GM18909 (cell line): ENCODE results near the gene GGTLC1.
A peak's percentile ranks its signal among the peaks of the same experiment; 100 is the strongest.
"Not testable (repeated sequence)": the region's sequence is repeated elsewhere in the genome, so short reads cannot be mapped to it uniquely, and the experiment has no call there.

Experiments
- ATAC-seq: cut with Tn5 transposase; IDR thresholded peaks from one replicate; pipeline ENCODE4 v1.9.1; 2021; ENCODE audit warnings: mild to moderate bottlenecking; ENCODE audit not compliant: unreplicated experiment, poor library complexity

The GGTLC1 gene

DNA sequence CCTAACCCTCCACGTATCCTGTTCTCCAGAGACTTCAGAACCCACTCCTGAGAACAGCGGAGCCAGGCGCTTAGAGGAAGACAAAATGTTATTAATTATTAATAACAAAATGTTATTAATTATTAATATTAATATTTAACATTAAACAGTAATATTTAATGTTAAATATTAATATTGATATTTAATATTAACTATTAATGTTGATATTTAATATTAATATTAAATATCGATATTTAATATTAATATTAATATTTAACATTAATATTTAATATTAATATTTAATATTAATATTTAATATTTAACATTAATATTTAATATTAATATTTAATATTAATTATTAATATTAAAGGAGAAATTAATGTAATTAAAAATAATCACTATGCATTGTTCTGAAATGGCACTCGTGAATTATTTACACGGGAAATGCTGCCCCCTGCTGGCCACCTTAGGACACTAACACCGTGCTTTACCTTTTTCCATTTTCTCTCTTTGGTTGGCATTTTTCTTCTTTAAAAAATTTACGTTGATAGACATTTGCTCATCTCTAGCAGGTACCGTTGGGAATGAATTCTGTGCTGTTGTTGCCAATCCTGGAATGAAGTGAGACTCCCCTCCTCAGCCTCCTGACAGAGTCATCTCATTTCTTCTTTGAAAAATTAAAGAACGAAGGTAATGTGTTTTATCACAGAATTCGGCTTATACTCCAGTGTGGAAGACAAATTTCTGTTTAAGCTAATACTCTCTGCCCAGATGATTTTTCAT, 7.5 kb upstream of the GGTLC1 start:
- peak; percentile 55 for ATAC-seq

DNA sequence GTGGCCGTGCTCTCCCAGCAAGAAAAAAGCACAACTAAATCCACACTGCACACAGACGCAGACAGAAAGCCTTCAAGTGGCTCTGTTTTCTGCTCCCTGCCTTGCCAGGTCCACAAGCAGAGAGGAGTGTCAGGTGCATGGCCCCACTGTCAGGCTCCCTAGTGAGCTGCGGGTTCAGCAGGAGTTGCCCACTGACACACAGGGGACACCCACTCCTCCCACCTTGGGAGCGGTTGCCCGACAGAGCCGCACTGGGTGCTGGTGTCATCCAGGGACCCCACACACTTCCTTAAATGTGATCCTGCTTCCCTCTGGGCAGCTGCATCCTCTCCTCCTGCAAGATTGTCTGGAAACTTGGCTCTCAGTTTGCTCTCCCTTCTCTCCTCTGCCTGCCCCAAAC, 6.7 kb upstream of the GGTLC1 start:
- ATAC-seq = not testable (repeated sequence)

DNA sequence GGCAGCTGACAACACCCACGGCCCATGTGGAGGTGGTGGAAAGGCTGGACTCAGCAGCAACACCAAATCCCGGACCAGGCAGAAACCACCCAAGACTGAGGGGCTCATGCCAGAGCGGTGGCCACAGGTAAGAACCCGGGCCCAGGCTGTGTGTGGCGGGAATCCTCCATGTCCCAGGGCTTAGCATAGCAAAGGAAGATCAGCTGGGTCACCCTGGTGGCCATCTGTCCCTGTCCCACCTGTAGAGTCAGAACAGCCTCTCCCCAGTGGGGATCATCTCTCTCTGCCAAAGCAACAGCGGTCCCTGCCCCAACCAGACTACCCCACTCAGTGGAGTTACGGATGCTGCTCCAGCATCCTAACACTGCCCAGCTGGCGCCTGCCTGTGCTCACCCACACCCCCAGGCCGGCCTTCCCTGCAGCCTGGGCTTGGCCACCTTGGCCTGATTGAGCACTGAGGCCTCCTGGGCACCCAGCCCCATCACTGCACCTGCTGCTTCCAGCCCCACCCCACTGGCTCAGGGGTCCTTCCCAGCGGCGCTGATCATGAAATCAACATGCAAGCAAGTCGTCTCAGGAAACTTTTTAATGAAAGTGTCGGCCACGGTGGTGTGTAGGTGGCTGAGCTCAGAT, 5.5 kb upstream of the GGTLC1 start:
- ATAC-seq = not testable (repeated sequence)

DNA sequence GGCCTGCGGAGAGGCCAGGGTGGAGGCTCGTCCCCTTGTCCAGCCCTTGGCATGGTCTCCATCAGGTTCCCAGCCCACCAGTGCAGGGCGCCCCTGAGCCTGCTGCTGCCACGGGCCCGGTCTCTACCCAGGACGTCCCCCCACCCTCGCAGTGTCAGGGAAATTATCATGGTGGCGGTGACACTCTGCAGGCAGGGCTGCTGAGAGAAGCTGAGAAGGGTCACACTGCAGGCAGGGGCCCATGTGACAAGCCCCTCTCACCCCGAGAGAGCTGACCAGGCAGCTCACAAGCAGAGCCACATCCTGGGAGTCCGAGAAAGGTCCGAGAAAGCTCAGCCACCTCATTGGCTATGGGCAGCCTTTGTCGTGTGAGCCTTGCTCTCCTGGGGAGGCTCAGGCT, 4.9 kb upstream of the GGTLC1 start:
- ATAC-seq = not testable (repeated sequence)

DNA sequence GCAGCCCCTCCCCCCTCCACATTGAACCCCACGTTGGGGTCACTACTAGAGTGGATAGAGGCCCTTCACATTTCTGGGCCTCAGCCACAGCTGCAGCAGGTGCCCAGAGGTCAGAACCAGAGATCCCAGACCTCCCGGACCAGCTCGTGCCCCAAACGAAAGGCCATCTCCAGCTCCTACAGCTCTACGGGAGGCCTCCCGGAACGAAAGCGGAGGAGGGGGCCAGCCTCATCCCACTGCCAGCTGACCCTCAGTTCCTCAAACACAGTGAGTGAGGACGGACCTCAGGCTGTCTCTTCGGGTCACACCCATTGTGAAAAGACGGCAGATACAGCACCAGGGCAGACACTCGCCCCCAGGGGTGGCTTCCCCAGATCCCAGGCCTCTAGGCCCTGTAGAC, 1.7 kb upstream of the GGTLC1 start:
- not testable (repeated sequence) for ATAC-seq

DNA sequence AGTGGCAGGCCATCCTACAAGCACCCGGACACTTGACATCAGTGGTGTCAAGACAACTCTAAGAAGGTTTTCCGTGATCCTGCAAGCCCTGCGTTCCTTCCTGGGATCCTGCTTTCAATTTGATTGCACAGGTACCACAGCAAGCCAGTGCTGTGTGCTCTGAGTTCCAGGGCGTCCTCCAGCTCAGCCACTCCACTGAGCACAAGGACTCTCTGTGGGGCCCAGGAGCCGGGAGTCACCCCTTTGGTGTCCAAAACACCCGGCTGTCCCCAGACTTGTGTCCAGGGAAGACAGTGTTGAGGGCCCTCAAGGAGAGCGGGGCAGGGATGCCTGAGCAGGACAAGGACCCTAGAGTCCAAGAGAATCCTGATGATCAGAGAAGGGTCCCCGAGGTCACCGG, 387 bp upstream of the GGTLC1 start:
- not testable (repeated sequence) for ATAC-seq

DNA sequence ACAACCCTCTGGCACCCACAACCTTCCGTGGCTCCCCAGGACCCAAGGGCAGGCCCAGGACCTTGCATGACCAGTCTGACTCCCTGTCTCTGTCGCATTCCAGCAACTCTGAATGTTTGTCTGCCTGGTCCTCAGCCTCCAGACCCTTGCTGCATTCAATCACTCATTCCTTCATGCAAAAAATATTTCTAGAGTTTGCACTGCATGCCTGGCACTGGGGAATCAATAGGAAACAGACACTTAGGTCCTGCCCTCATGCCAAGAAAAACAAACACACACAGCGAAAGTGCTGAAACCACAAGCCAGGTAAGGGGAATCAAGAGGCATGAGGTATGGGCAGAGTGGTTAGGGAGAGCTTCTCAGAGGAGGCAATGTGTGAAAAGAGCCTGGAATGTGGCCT, 1.9 kb downstream of the GGTLC1 start:
- ATAC-seq = not testable (repeated sequence)

DNA sequence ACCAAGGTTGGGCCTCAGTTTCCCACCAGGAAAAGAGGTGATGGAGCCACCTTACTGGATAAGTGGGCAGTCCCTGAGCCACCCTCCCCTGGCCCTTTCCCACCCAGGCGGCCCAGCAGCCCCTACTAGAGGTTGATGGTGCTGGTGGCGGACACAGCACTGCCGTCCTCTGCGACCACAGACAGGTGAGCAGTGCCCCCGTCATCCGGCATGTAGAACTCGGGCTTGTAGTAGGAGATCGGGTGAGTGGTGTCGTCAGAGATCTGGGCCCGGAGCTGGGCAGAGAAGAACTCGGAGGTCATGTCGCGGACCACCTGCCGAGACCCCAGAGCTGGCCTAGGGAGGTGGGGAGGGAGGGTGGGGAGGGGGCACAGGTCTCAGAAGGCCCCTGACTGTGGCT, 2.3 kb downstream of the GGTLC1 start:
- not testable (repeated sequence) for ATAC-seq

DNA sequence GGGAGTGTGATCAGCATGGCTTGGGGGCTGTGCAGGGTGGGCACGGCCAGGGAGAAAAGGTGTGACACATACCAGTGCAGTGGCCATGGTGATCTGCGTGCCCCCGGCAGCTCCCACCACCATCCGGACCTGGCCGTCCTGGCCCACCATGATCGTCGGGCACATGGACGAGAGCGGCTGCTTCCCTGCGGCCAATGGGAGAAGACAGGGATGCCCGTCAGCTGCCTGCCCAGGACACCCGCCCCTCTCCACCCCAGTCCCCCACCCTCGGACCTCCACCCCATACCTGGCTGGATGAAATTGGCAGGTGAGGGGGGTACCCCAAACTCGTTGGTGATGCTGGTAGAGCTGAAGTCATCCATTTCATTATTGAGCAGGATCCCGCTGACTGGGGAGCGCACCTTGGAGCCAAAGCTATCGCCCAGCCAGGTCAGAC, 2.8 kb downstream of the GGTLC1 start:
- not testable (repeated sequence) for ATAC-seq

DNA sequence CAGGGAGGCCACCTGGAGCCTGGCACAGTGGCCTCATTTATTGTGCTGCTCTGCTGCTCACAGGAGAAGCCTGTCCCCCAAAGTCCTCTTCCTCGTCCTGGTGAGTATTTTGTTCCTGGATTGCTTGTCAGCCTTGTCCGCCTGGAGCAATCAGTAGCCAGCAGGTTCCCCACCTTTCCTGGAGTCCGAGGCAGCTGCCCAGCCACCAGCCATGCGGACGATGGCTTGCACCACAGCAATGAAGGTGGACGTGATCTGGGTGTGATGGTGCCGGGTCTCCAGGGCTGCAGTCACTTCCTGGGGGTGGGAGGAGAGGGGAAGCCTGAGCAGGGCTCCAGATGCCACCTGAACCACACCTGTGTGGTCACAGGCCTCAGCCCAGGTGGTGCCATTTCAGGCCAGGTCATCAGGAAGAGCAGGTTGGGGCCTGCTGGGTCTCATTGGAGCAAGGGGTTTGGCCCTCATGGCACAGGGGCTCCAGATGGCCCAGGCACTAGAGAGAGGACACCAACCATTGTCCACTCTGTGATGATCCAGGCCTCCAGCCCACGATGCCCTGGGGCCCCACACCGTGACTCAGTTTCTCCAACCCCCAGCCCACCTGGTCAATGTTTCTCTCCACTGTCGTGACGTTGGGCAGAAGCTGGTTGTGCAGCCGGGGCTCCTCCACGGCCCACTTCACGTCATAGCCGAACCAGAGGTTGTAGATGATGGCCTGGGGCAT, 3.4 kb downstream of the GGTLC1 start:
- ATAC-seq = not testable (repeated sequence)

DNA sequence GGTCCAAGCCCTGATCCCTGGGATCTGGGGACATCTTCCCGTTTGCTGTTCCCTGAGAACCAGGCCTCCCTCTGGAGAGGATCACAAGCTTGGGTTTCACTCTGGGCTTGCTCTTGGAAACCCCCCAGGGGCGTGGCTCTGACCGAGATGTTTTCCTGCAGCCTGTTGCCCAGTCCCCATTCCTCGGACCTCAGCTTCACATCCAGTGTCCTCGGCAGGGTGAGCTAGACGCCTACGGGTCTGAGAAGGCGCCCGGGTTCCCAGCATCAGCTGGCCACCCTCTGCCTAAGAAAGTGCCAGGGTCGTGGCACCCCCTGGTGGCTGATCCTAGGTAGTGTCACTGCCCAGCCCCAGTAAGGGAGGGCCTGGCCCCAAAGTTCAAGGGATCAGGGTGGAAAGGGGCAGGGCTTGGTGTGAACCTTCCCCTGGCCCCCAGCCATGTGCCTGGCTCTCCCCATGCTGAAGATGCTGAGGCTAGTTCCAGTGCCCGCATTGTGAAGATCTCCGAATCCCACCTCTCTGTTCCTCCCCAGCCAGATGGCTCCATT, 4.0 kb downstream of the GGTLC1 start:
- not testable (repeated sequence) for ATAC-seq

DNA sequence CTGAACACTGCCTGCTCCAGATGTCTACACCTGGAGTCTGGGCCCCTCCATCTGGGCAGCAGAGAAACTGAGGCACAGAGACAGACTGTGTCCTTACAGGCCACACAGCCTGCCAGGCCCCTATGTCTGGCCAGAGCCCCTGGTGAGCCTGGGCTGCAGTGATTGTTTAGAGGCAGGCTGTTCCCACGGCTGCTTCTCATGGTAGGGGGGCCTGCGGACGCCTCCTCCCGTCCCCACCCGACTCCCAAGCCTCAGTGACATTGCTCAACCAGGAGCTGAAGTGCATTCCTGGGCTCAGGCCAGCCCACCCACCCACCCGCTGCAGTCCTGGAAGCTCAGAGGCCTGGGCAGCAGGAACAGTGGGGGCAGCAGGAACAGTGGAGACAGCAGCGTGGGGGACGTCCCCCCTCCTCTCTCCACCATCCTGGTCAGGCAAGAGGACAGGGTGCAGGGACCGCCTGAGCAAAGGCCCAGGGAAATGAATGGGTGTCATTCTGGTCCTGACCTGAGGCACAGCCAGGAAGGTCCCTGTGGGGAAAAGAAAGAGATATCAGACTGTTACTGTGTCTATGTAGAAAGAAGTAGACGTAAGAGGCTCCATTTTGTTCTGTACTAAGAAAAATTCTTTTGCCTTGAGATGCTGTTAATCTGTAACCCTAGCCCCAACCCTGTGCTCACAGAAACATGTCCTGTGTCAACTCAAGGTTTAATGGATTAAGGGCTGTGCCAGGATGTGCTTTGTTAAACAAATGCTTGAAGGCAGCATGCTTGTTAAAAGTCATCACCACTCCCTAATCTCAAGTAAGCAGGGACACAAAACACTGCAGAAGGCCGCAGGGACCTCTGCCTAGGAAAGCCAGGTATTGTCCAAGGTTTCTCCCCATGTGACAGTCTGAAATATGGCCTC, 6.2 kb downstream of the GGTLC1 start:
- not testable (repeated sequence) for ATAC-seq

DNA sequence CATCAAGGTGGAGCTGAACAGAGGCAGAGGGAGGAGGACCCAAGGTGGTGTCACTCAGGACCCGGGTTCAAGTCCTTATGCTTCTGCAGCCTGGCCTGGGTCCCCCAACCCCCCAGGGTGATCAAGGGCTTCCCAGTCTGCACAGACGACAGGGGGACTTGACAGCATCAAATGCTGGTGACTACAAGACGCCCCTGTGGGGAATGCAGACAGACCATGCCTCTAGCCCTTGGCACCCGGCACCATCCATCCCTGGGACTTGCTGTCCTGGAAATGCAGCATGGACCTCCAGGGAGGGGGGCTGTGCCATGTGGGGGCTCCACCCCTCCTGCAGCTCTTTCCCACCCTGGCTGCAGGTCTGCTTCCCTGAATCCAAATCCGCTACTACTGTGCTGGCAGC, 7.1 kb downstream of the GGTLC1 start:
- not testable (repeated sequence) for ATAC-seq

DNA sequence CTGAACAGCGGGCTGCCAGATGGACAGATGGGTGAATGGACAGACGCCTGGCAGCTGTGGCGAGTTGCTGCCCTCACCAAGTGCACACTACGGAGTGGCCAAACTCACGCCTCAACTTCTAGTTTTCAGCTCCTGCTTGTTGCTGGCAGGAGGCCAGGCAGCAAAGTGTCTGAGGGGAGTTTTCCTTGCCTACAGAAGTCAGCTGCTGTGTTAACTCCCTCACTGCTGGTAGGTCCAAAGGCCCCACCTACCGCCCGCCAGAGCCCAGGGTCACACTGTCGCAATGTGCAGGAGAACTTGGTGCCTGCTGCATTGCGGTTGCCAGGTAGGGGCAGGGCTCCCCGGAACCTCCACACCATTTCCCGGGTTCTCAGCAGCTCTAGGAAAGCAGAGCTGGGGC, 7.6 kb downstream of the GGTLC1 start:
- not testable (repeated sequence) for ATAC-seq

DNA sequence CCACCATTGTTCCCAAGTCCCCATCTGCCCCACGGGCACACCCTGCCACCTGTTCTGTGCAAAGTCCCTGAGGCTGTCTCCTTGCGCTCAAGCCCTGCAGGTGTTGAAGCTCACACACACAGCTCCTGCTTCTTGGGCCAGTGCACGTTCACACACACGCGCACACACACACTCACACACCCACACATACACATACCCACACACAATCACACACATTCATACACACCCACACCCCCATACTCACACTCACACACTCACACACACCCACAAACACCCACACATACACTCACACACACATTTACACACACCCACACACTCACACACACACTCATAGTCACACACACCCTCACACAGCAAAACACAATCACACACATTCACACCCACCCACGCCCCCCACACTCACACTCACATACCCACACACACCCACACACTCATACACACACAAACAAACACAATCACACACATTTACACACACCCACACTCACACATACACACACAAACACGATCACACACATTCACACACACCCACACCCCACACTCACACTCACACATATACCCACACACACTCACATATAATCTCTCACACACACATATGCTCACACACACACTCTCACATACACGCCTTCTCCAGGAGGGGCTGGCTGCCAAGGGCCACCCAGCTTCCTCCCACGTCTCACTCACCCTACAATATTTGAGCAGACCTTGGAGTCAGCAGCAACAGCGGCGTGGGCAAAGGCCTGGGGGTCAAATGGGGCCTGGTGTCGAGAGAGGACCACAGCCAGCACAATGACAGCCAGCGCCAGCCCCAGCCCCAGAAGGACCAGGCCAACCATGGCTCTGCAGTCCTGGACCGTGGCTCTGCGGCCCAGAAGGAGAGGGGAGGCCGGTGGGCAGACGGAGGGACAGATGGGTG, 8.4 kb downstream of the GGTLC1 start:
- not testable (repeated sequence) for ATAC-seq

DNA sequence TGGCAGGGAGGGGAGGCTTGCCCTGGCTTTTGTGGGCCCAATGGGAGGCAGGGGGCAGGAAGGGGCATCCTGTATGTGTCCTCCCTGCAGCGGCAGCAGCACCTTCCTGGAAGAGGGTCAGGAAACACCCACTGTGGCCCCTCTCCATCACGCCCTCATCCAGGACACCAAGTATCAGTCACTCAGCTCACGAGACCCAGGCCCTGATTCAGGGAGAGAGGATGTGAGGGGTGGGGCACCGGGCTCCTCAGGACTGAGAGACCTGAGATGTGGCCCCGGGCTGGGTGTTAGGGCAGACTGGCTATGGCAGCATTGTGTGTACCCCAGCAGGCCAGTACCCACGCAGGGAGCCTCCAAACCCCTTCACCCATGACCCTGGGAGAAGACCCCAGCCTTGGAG, 9.2 kb downstream of the GGTLC1 start:
- not testable (repeated sequence) for ATAC-seq

DNA sequence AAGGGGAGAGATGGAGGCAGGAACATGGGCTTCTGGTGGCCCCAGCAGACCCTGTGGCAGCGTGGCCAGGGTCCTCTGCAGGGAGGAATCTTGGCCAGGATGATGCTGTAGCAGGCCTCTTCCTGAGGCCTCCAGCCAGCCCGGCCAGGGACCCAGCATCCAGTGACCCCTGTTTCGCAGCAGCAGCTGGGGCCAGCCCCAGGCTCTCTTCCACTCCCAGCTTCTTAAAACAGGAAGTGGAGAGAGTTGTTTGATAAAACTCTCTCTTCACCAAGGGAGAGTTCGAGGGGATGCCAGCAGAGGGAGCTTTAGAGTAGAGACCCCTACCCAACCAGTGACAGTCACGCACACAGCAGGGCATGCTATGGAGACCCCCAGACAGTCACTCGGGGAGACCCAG, 10.1 kb downstream of the GGTLC1 start:
- not testable (repeated sequence) for ATAC-seq

DNA sequence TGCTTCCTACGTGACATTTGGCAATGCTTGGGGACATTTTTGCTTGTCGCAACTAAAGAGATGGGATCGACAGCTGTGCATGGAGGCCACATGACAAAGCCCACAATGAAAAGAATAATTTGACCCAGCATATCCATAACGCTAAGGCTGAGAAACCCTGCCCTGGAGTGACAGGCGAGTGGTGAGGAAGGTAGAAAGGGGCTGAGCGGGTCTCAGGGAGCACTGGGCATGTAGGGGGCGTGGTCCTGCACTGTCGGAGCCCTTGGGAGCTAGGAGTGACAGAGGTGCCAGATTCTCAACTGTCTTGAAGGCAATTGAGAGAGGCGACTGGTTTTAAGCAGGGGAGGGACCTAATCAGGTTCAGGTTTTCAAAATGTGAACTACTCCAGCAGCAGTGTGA, 13.6 kb downstream of the GGTLC1 start:
- no peak for ATAC-seq

DNA sequence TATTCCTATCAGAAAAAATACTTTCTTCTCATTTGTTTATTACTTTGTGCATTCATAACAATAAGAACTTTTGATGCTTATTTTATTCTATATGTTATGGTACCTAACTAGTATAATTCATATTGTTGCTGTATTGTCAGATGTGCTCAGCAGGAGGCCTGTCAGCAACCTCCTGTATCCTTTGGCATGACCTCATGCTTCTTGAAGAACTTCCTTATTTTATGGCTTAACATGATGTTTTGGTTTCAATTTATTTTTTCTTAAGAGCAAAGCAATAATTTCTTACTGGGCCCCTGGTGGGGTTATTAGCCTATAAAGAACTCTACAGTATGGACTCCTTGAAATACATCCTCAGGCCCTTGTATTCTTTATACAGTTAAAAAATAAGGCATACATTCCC, 17.3 kb downstream of the GGTLC1 start:
- no peak for ATAC-seq
